G401 (cell line): ENCODE measurements around the gene DCAF10. TPM values are rescaled to one million over a fixed set of nuclear protein-coding genes. Genes with fewer than 3 reads are reported as not detected.
"Not testable (repeated sequence)": the region's sequence is repeated elsewhere in the genome, so short reads cannot be mapped to it uniquely, and the experiment has no call there.

Experiments used
- DNase-seq: peaks from one replicate; pipeline ENCODE4 v3.0.0-alpha.2; 2015; ENCODE audit warnings: low spot score
- in situ Hi-C: cut with HindIII; loops from 2 replicates; pipeline ENCODE4 v1.10.0; 2016; ENCODE audit warnings: low sequenced_read_pairs, mixed read lengths
- total RNA-seq: library from RNA; depleted of rRNA; stranded (reverse); fragments of >200 nt; shearing (Covaris generic); gene quantifications from 2 replicates; pipeline ENCODE4 v1.2.3, GENCODE V29; 2014

The DCAF10 gene
- total RNA-seq, 1 experiment from 2014 or later = 16.5 TPM

DNA sequence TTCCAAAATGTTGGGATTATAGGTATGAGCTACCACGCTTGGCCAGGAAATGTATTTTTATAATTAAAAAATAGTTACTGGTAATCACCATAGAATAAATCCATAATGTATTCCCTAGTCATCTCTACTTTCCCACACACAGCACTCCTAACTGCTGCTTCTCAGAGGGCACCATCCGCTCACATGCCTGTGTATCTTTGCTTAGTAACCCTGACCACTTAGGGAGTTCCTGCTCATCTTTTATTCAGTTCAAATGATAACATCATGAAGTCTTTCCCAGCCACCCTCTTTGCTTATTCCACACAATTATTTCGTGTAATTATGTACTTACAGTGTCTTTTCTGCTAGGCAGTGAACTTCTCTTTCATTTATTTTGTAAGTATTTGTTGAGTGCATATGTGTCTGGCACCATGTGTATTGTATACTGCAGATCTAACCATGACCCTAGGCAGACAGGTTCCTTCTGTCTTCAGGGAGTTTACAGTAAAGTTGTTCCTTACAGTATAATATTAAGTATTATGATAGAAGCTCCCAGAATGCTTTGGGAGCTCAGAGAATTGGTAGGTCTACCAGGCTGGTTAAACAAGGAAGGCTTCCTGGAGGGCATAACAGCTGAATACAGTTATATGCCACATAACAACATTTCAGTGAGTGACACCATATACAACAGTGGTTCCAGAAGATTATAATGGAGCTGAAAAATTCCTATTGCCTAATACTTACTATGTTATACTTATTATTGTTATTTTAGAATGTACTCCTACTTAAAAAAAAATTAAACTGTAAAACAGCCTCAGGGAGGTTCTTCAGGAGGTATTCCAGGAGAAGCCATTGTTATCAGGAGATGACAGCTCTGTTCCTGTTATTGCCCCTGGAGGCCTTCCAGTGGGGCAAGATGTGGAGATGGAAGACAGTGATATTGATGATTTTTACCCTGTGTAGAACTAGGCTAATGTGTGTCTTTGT lies 39.2 kb downstream of the DCAF10 start:
- DNase-seq = no peak
- in situ Hi-C loops = no loop called here

DNA sequence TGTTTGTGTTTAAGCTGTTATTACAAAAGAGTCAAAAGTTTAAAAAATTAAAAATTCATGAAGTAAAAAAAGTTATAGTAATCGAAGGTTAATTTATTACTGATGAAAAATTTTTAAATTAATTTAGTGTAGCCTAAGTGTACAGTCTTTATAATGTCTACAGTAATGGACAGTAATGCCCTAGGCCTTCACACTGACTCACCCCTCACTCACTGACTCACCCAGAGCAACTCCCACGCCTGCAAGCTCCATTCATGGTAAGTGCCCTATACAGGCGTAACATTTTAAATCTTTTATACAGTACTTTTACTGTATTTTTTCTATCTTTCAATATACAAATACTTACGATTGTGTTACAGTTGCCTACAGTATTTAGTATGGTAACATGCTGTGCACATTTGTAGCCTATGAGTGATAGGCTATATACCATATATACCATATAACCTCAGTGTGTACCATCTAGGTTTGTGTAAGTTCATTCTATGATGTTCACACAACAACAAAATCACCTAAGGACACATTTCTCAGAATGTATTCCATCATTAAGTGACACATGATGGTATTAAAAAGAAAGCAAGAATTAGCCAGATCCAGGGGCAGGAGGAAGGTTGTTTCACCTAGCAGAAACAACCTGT lies 40.1 kb downstream of the DCAF10 start:
- DNase-seq = no peak
- in situ Hi-C loops = no loop called here

DNA sequence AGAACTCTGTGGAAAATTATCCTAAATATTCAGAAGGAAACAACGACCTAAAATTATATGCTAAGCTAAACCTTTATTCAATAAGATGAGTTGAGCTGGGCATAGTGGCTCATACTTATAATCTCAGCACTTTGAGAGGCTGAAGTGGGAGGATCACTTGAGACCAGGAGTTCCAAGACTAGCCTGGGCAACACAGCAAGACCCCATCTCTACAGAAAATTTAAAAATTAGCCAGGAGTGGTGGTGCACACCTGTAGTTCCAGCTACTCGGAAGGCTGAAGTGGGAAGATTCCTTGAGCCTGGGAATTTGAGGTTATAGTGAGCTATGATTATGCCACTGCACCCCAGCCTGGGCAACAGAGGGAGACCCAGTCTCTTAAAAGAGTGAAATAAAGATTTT lies 51.6 kb downstream of the DCAF10 start:
- DNase-seq = no peak
- in situ Hi-C loops = no loop called here

DNA sequence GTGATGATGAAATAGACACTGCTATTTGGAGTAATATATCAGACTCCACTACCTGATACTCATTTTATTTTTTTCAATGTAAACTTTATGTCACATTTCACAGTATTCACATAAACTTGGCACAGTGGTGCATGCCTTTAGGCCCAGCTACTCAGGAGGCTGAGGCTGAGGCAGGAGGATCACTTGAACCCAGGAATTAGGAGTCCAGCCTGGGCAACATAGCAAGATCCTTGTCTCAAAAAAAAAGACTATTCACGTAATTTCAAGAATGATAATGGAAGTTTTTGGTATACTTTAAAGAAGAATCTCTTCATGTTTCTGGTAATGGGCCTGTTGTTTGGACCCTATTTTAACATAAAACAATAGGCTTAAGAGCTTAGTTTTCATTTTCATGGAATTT lies 56.0 kb downstream of the DCAF10 start:
- in situ Hi-C loops = no loop called here
- no peak for DNase-seq

DNA sequence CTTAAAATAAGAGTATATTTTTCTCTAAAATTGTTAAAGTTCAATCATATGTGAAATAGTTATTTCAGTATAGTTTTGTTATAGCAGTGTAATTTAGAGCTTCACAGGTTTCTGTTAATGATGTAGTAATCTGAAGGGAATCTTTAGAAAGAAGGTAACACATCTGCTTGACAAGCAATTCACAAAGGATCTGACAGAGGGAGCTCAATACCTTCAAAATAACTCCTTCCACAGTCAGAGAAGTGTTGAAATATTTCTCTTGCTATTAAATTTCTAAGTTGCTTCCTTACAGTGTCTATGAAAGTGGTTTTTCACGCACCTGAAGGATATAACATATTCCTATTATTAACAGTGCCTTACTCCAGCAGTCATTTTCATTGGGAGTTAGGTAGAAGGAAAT lies 58.4 kb downstream of the DCAF10 start:
- no peak for DNase-seq
- in situ Hi-C loops = no loop called here

DNA sequence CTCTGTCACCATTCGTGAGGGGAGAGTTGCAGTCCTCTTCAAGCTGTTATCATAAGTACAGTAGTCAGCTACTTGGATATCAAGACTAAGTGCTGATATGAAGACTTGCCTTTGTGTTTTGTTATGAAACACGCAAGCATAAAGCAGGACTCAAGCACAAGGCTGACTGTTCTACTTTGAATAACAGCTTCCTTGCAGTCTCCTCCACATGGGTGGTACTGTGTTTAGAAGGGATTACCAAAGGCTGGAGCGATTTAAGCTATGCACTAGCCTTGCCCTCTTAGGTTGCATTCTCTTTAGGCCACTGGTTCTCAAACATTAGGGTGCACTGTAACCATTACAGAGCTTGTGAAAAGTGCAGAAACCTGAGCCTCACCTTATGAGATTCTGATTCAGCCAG lies 61.9 kb downstream of the DCAF10 start:
- in situ Hi-C loops = no loop called here
- DNase-seq = no peak

DNA sequence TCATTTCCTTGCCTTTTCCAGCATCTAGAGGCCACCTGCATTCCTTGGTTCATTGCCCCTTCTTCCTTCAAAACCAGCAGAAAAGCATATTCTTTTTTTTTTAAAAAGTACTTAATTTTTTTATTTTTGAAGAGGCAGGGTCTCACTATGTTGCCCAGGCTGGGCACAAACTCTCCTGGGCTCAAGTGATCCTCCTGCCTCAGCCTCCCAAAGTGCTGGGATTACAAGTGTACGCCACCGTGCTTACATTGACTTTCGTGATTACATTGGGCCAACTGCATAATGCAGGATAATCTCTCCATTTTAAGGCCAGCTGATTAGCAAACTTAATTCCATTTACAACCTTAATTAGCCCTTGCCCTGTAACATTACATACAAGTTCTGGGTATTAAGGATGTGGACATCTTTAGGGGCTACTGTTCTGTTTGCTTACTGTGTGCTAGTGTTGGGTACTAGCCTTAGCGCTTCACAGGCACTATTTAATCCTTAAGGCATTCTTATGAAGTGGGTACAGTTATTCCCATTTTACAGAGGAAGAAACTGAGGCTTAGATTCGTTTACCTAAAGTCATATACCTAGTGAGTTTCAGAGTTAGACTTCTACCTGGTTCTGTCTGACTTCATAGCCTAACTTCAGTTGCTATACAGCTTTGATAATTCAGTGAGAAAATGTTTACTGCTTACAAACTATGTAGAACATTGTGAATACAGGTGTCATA lies 69.6 kb downstream of the DCAF10 start:
- in situ Hi-C loops = no loop called here
- DNase-seq = no peak

DNA sequence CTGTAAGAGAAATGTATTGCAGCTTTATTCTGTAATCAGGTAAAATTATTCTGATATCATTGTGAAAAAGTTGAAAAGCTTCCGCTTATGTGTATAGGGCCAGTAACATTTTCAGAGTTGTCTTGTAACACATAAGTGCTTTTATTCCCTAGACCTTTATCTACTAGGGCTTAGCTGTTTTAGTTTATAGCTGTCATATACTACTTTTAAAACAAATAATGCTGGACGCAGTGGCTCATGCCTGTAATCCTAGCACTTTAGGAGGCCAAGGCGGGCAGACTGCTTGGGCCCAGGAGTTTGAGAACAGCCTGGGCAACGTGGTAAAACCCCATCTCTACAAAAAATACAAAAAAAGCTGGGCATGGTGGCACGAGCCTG lies 70.2 kb downstream of the DCAF10 start:
- in situ Hi-C loops = no loop called here
- no peak for DNase-seq

DNA sequence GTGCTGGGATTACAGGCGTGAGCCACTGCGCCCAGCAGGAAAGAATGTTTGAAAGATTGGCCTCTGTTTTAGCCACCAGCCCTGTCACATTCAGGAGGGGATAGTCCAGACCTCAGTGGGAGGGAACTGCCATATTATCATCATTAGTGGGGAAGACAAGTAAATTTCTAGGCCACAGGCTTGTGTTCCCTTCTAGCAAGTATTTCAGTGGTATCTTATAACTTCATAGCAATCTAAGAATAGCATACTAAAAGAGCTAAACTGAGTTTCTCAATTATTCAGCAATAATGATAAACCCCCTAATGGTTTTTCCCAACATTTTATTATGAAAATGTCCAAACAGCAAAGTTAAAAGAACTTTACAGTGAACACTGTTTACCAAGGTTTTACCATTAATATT lies 73.4 kb downstream of the DCAF10 start:
- in situ Hi-C loops = no loop called here
- DNase-seq = no peak

DNA sequence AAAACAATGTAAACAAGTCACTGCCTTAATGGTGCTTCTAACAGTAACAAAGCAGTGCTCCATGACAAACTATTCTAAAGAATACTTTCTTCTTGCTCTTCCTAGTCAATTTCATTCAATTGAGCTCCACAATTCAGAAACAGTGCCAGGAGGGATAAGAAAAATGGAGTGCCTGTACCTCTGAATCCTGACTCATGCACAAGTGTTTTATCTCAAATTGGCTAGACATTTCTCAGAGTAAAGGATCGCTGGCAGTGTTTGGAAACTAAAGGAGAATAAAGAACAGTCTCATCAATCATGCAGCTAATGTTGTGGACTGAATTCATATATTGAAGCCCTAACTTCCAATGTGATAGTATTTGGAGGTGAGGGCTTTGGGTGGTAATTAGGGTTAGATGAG lies 75.8 kb downstream of the DCAF10 start:
- no peak for DNase-seq
- in situ Hi-C loops = no loop called here

DNA sequence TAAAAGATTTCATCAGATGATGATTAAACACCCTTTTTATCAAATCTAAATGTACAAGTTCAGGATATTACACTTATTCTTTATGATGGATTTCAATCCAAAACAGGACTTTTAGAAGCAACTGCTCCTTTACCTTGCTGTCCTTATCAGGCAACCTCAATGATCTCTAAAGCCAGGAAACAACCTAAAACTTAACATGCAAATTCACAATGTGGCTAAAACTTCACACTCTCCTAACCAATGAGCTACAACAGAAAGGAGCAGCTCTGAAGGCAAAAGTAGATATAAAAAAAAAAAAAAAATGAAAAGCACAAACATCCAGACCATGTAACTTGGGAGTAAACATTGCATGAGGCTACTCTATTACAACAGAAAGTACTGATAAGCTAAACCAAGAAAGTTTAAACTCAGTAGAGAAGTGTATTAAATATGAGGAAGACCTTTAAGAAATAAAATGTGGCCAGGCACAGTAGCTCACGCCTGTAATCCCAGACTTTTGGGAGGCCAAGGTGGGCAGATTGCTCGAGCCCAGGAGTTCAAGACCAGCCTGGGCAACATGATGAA lies 80.4 kb downstream of the DCAF10 start:
- no peak for DNase-seq
- in situ Hi-C loops = no loop called here

DNA sequence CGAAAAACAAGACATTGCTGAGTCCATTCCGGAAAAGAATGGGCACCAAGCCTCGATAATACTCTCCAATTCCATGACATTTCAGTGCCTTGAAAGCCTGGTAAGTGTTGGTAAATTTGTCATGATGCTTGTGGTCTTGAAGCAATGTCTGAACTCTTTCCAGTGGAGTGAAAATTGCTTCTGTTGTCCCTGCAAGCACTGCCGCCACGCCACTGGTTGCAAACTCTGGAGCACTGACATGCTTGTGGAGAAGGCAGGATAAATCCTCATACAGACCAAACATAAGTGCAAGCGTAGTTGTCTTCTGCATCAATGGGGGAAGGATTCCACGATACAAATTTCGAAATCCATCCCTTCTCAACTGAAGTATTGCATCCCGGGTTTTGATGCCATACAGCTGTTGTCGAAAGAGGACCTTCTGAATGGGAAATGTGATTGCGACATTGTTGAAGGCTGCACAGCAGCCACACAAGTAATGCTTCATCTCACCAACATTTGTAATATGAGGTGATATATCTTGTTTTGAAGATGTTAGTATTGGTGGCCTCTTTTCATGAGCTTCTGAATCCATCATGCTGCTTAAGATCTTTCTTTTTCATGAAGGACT lies 87.5 kb downstream of the DCAF10 start:
- in situ Hi-C loops, DNase-seq: not testable (repeated sequence)

DNA sequence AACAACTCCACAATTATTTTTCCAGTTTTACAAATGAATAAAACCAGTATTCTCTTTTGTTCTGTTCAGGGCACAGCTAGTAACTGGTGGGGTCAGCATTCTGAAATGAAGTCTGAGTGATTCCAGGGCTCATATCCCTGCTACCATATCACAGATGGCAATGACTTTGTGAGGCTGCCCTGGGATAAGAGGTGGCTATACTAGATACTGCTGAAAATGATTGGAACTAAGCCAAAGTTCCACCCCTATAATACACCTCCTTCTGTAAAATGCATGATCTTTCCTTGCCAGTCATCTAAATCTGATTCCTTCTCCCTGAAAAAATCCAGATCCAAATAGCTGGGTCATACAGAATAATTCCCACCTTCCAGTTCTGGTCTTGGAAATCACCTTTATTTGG lies 88.9 kb downstream of the DCAF10 start:
- DNase-seq = no peak
- in situ Hi-C loops = no loop called here

DNA sequence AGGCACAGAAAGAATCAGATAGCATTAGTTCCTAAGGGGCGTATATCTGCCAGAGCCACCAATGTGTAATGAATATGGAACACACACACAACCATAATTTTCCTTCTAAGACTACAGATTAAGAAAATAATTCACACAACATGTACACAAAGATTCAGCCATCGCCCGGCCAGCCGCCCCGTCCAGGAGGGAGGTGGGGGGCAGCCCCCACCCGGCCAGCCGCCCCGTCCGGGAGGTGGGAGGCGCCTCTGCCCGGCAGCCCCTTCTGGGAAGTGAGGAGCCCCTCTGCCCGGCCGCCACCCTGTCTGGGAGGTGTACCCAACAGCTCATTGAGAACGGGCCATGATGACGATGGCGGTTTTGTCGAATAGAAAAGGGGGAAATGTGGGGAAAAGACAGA lies 90.4 kb downstream of the DCAF10 start:
- DNase-seq, in situ Hi-C loops: not testable (repeated sequence)

DNA sequence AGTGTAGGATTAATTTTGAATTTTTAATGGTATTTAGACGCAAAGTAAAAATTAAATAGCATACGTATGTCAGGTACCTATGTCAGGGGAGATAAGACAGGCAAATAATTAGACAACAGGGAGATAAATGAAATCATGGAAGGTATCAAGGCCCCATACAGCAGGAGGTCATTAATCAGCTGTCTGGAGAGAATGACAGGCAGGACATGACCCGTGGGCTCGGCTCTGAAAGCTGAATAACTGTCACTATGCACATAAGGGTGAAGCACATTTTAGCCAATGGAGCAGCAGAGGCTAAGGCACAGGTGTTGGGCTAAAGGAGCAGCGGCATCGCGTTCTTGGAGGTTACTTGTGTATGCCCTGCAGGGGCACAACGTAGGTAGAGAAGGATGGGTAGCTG lies 91.5 kb downstream of the DCAF10 start:
- in situ Hi-C loops = no loop called here
- DNase-seq = no peak

DNA sequence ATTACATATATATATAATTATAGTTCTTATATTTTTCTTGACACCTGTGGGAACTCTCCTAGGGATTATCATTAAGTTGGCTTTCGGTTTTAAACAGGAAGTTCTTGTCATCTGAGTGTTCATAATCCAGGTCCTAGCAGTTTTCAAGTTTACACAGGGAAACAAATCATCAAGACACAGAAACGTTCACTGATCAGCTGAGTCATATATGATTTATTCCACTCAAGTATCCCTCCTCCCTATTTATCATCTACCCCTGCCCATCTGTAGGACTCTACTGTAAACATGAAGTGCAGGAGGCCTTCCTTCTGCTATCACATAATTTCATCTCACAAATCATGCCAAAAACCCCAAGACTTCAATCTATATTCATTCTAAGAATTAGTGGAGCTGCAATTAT lies 97.1 kb downstream of the DCAF10 start:
- in situ Hi-C loops = no loop called here
- no peak for DNase-seq

DNA sequence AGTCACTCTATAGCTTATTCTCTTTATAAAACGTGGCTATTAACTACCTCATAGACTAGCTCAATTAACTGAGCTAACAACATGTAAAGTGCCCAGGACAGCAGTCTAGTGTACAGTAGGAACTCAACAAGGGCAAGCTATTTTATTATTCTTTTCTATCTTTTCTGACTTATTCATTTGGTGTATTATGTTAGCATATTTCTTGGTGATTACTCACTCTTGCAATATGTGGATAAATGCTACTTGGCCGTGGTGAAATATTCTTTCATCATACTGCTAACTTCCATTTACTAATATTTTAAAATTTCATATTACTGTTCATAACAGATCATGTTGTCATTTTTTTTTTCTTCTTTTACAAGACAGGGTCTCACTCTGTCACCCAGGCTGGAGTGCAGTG lies 98.4 kb downstream of the DCAF10 start:
- DNase-seq = no peak
- in situ Hi-C loops = no loop called here

DNA sequence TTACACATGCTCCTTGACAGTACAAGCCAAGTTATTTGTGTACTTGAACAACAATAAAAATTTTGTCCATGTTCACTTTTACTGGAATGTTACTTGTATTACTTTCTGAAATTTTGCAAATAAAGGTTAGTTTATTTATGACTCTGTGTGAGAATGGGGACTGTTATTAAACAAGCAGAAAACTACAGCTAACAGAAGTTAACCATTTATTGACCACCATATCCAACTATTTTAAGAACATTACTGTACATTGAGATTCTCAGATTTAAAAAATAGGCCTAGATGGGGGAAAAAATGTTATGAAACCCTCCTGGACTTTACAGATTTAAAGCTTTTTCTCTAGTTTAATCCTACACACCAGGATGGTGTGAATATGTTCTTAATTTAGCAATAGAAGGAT lies 101.5 kb downstream of the DCAF10 start:
- DNase-seq = no peak
- in situ Hi-C loops = no loop called here

DNA sequence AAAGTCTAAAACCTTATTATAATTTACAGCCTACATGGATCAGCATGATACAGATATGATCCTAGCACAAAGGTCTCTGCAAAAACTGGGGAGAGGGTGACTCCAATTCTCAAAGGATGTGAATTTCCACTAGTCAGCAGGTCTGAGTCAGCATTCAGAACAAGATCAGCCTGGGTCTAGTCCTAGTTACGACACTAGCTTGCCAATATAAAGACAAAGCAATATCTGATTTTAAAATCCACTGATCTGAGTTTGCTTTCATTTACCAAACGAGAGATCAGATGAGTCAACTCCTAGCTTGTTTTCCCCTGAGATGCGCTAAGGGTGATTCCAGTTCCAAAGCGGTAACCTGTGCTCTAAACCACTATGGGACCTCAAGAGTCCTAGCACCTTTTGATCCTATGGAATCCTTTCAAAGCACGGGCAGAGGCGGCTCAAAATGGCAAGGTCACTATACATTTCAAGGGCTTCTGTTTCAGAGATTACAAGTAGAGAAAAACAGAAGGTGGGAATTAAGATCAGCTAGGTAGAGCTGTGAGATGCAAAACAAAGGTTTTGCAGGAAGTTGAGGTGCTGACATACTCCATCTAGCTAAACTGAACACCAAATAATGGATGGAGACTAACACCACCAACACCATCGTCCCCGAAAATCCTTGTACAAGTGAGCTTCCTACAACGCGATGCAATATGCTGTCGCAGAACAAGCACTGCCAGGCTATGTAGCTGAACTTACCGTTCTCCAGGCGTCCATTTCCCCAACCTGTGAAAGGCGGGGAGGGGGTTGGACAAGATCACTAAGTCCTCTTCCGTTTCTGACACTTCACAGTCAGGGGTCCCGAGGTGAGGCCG lies 102.4 kb downstream of the DCAF10 start:
- in situ Hi-C loops = no loop called here
- DNase-seq = peak; percentile 34
